Activated CD4-positive, alpha-beta T cell treated with anti-CD3 and anti-CD28 coated beads for 48 hours (primary cell): Measurements from ENCODE around the gene NOS1.

Experiments used
- DNase-seq: peaks from one replicate; pipeline ENCODE4 v3.0.0-alpha.2; 2020

NOS1 gene

GRCh38 chr12:117166107-117166506 is 195.3 kb downstream of the NOS1 start:
- no peak for DNase-seq

GRCh38 chr12:117165342-117165741 is 196.1 kb downstream of the NOS1 start:
- no peak for DNase-seq

GRCh38 chr12:117162633-117163032 is 198.8 kb downstream of the NOS1 start:
- DNase-seq = no peak

GRCh38 chr12:117162167-117162539 is 199.3 kb downstream of the NOS1 start:
- no peak for DNase-seq

- DNase-seq = no peak
Measured at GRCh38 chr12:117161460-117162166, 199.8 kb downstream of the NOS1 start.

GRCh38 chr12:117159674-117160073 is 201.8 kb downstream of the NOS1 start:
- no peak for DNase-seq

GRCh38 chr12:117158911-117159553 is 202.4 kb downstream of the NOS1 start:
- no peak for DNase-seq
